Measurements from ENCODE around the gene PLBD2. TPM values are rescaled to one million over a fixed set of nuclear protein-coding genes. Genes with fewer than 3 reads are reported as not detected.
"Not testable (repeated sequence)": the region's sequence is repeated elsewhere in the genome, so short reads cannot be mapped to it uniquely, and the experiment has no call there.

PLBD2 gene
- total RNA-seq, 1 experiment from 2014 or later, result 31.4 TPM

GRCh38 chr12:113351089-113351488 lies 7.3 kb upstream of the PLBD2 start:
- H2AFZ ChIP-seq (ENCODE audit: low read length), result no peak overlapping the region
- H3K4me3 Mint-ChIP-seq, result no peak overlapping the region
- H4K91ac ChIP-seq (ENCODE audit: insufficient read length, low read depth, low read length), result no peak overlapping the region
- no peak overlapping the region for H3K18ac ChIP-seq (ENCODE audit: insufficient read length, low read depth, low read length)
- no peaks in the 10 kb centered on the region for H3K9me3 ChIP-seq (ENCODE audit: control insufficient read depth, low read depth, low read length)
- peaks cover 3 to 21% of the 10 kb centered on the region in 2 experiments for H3K4me1 Mint-ChIP-seq
- no peak overlapping the region for H3K4me2 ChIP-seq (ENCODE audit: insufficient read depth, insufficient read length, low read length)
- H2BK20ac ChIP-seq (ENCODE audit: low read depth, low read length, poor library complexity, severe bottlenecking), result no peak overlapping the region
- no peak overlapping the region for H2BK5ac ChIP-seq (ENCODE audit: insufficient read length, low read length)
- H3K79me2 ChIP-seq (ENCODE audit: insufficient read depth, low read length), result no peaks in the 10 kb centered on the region
- H4K20me1 ChIP-seq (ENCODE audit: control insufficient read depth, insufficient read depth, insufficient read length), result no peaks in the 10 kb centered on the region
- H2BK120ac ChIP-seq (ENCODE audit: low read depth, low read length, poor library complexity, severe bottlenecking), result no peak overlapping the region
- no peak overlapping the region for H3K27ac ChIP-seq (ENCODE audit: insufficient read length, low read depth, low read length)
- no peak overlapping the region for H2AK5ac ChIP-seq (ENCODE audit: insufficient read length, low read length)
- H3K27me3 Mint-ChIP-seq (ENCODE audit: low read depth), result peaks cover 8% of the 10 kb centered on the region
- no peaks in the 10 kb centered on the region for H3K9me3 Mint-ChIP-seq
- H3K4me1 ChIP-seq (ENCODE audit: insufficient read depth, low read length), result no peaks in the 10 kb centered on the region; the same call in 1 of the 2 replicates
- no peak overlapping the region for H4K5ac ChIP-seq (ENCODE audit: insufficient read length, low read depth, low read length)
- no peak for TF ChIP-seq CTCF (conservative IDR thresholded peaks at IDR 0.05)
- H3K56ac ChIP-seq (ENCODE audit: insufficient read length, low read depth, low read length), result no peak overlapping the region
- H2BK15ac ChIP-seq (ENCODE audit: low read depth, low read length), result no peak overlapping the region
- no peak overlapping the region for H3K4ac ChIP-seq (ENCODE audit: low read depth, low read length)
- H4K8ac ChIP-seq (replicated peaks; ENCODE audit: insufficient read length, low read depth, low read length), result no peak overlapping the region
- H3K36me3 Mint-ChIP-seq (ENCODE audit: insufficient read depth in 1 of 3, low read depth in 3 of 3), result no peaks in the 10 kb centered on the region
- H3K27me3 ChIP-seq (ENCODE audit: insufficient read depth, low read length), result no peaks in the 10 kb centered on the region
- H2BK12ac ChIP-seq (ENCODE audit: insufficient read length, low read depth, low read length), result no peak overlapping the region
- H3K14ac ChIP-seq (ENCODE audit: insufficient read depth, low read length), result no peak overlapping the region
- no peaks in the 10 kb centered on the region for H3K23me2 ChIP-seq (ENCODE audit: insufficient read length, low read depth, low read length, poor library complexity, severe bottlenecking)
- H3T11ph ChIP-seq (ENCODE audit: low read length), result no peak overlapping the region
- H3K23ac ChIP-seq (ENCODE audit: insufficient read length, low read depth, low read length), result no peak overlapping the region
- no peak overlapping the region for H3K27ac Mint-ChIP-seq
- no peaks in the 10 kb centered on the region for H3K79me1 ChIP-seq (ENCODE audit: insufficient read depth, low read depth, low read length, poor library complexity, severe bottlenecking)
- H3K9ac ChIP-seq (ENCODE audit: extremely low read depth, insufficient read length, low read length), result no peak overlapping the region
- DNase-seq, result no peak

GRCh38 chr12:113354192-113354591 lies 4.2 kb upstream of the PLBD2 start:
- not testable (repeated sequence) for H2BK12ac ChIP-seq (ENCODE audit: insufficient read length, low read depth, low read length); H4K20me1 ChIP-seq (ENCODE audit: control insufficient read depth, insufficient read depth, insufficient read length); H3K56ac ChIP-seq (ENCODE audit: insufficient read length, low read depth, low read length); H3K4me1 ChIP-seq (ENCODE audit: insufficient read depth, low read length); H3K4me2 ChIP-seq (ENCODE audit: insufficient read depth, insufficient read length, low read length); H3K27ac Mint-ChIP-seq; H3K18ac ChIP-seq (ENCODE audit: insufficient read length, low read depth, low read length); H2BK120ac ChIP-seq (ENCODE audit: low read depth, low read length, poor library complexity, severe bottlenecking); H3K27me3 Mint-ChIP-seq (ENCODE audit: low read depth); H3K36me3 Mint-ChIP-seq (ENCODE audit: insufficient read depth in 1 of 3, low read depth in 3 of 3); H3K27ac ChIP-seq (ENCODE audit: insufficient read length, low read depth, low read length); DNase-seq; H3K27me3 ChIP-seq (ENCODE audit: insufficient read depth, low read length); H3K79me2 ChIP-seq (ENCODE audit: insufficient read depth, low read length); H2AK5ac ChIP-seq (ENCODE audit: insufficient read length, low read length); H4K91ac ChIP-seq (ENCODE audit: insufficient read length, low read depth, low read length); H3K14ac ChIP-seq (ENCODE audit: insufficient read depth, low read length); H2BK5ac ChIP-seq (ENCODE audit: insufficient read length, low read length); H2BK15ac ChIP-seq (ENCODE audit: low read depth, low read length); H3K23me2 ChIP-seq (ENCODE audit: insufficient read length, low read depth, low read length, poor library complexity, severe bottlenecking); H3T11ph ChIP-seq (ENCODE audit: low read length); H3K79me1 ChIP-seq (ENCODE audit: insufficient read depth, low read depth, low read length, poor library complexity, severe bottlenecking); H3K9me3 ChIP-seq (ENCODE audit: control insufficient read depth, low read depth, low read length); H2BK20ac ChIP-seq (ENCODE audit: low read depth, low read length, poor library complexity, severe bottlenecking); H3K9me3 Mint-ChIP-seq; H3K4me3 Mint-ChIP-seq; H3K4ac ChIP-seq (ENCODE audit: low read depth, low read length); H4K8ac ChIP-seq (replicated peaks; ENCODE audit: insufficient read length, low read depth, low read length); H3K9ac ChIP-seq (ENCODE audit: extremely low read depth, insufficient read length, low read length); H2AFZ ChIP-seq (ENCODE audit: low read length); H4K5ac ChIP-seq (ENCODE audit: insufficient read length, low read depth, low read length); H3K23ac ChIP-seq (ENCODE audit: insufficient read length, low read depth, low read length)
- no CpG with 5 or more reads among the region's 7 CpGs for WGBS (ENCODE audit: extremely low coverage, insufficient read length, low lambda C conversion rate)
- H3K4me1 Mint-ChIP-seq, result peaks cover 5 to 21% of the 10 kb centered on the region in 2 experiments
